Stimulated activated CD4-positive, alpha-beta T cell treated with anti-CD3 and anti-CD28 coated beads, Interleukin-4, amount 100 ng/mL, for 24 hours (primary cell): ENCODE measurements around the gene TSHZ2.

ENCODE experiments used
- DNase-seq: peaks from one replicate; pipeline ENCODE4 v3.0.0-alpha.2; 2020

The TSHZ2 gene

GRCh38 chr20:53091789-53092188 is 119.6 kb downstream of the TSHZ2 start:
- no peak for DNase-seq

GRCh38 chr20:53092772-53093300 is 120.7 kb downstream of the TSHZ2 start:
- DNase-seq, result no peak

DNA sequence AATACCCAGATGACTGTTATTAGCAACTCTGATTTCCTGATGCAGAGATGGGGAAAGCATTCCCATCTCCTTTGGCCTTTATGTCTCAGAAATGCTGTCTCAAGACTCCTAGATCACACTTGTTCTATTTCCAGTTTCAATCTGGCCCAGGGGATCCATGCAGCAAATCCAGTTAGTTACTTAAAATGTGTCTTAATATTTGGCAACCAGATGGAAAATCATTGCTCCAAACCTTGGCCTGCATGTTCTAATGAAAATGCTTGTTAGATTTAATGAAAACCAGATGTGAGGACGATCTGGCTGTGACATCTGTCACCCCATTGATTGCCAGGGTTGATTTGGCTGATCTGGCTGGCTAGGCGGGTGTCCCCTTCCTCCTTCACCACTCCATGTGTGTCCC is 125.2 kb downstream of the TSHZ2 start:
- DNase-seq, result no peak

DNA sequence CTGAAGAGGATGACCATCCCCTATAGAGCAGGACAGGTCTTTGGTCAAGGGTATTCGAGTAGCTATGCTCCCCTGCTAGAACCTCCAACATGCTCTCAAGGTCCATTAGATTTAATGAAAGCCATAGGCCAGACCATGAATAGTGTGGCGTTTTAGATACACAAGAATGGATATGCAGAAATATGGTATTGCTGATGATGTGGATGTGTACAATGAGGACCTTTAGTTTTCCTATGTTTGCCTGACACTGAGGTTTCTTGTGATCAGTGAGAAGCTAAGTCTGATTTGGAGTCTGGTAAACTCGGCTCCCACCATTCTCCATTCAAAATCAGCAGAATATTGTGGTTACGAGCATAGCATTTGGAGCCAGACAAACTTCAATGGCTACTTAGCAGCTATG is 125.6 kb downstream of the TSHZ2 start:
- DNase-seq, result no peak

GRCh38 chr20:53098621-53099020 is 126.5 kb downstream of the TSHZ2 start:
- DNase-seq, result no peak

DNA sequence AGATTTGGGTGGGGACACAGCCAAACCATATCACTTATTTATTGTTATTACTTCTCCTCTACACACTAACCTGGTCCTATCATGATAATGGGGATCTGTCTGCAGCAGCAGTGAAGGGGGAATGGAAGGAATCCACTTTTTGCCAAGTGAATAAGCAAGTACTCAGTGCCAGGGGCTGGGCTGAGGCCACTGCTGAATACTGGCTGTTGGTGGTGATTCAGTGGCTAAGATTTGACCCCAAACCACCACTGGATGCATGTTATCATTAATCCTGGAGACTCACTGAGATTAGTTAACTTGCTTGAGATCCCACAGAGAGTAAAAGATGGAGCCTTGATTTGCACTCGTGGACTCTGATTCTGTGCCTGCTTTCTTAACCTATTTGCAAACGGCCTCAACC is 127.7 kb downstream of the TSHZ2 start:
- DNase-seq, result no peak

- DNase-seq, result no peak
Observed at GRCh38 chr20:53100476-53100911, 128.3 kb downstream of the TSHZ2 start.

- DNase-seq, result no peak
Observed at GRCh38 chr20:53101992-53102760, 130.0 kb downstream of the TSHZ2 start.

DNA sequence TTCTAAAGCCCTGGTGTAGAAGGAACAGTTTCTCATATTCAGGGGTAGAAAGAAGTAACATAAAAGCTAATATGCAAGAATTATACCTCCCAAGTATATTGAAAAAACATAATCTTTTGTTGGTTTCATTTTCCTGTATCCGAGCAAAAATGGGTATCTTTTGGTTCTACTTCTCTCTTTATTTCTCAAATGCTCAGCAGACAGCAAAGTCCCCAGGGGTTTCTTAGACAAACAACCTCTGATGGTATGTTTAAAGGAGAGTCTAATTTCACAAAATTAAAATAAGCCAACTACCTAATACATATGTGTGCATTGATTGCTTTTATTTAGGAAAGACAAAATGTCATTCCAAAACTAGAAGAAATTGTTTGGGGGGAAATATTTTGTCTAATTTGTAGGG is 131.0 kb downstream of the TSHZ2 start:
- DNase-seq, result no peak

DNA sequence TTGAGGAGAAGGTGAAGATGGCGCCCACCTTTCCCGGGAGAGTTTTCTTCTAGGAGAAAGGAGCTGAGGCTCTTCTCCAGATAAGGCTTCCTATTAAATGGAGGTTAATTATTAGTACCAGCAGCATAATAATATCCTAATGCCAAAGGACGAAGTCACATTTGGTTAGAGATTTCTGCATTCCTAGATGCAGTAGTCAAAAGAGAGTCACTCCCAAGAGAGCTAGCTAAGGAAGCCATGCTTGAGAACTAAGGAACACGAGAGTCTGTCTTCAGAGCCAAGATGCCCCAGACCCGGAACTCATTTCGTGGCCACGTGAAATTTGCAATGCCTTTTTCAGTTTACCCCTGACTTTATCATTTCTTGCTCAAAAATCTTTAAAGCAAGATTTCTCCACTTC is 132.7 kb downstream of the TSHZ2 start:
- DNase-seq, result no peak

DNA sequence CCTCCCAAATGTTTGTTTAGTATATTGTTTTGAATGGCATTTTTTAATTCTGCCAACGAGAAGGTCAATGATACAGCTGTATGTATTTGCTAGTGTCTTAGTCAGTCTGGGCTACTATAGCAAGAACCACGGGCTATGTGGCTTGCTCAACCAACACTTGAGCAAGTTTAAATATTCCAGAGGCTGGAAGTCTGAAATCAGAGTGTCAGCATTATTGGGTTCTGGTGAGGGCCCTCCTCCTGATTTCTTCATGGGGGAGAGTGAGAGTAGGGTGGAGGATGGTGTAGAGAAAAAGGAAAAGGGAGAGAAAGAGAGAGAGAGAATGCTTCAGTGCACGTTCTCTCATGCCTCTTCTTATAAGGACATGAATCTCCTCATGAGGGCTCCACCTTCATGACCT is 144.6 kb downstream of the TSHZ2 start:
- DNase-seq, result no peak

- DNase-seq, result no peak
Observed at GRCh38 chr20:53122853-53123252, 150.7 kb downstream of the TSHZ2 start.

GRCh38 chr20:53124075-53124551 is 152.0 kb downstream of the TSHZ2 start:
- no peak for DNase-seq

DNA sequence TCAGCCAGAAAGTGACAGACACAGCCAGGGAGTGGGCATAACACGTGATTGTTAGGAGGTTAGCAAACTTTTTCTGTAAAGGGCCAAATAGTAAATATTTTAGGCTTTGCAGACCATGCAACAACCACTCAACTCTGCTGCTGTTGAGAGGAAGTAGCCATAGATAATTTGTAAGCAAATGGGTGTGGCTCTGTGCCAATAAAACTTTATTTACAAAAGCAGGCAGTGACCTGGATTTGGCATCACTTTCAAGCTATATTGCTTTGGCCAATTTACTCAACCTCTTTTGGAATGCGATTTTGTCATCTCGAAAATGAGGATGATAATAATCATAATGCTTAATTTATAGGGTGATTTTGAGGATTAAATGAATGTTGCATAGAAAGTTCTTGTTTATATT is 152.6 kb downstream of the TSHZ2 start:
- DNase-seq, result no peak

DNA sequence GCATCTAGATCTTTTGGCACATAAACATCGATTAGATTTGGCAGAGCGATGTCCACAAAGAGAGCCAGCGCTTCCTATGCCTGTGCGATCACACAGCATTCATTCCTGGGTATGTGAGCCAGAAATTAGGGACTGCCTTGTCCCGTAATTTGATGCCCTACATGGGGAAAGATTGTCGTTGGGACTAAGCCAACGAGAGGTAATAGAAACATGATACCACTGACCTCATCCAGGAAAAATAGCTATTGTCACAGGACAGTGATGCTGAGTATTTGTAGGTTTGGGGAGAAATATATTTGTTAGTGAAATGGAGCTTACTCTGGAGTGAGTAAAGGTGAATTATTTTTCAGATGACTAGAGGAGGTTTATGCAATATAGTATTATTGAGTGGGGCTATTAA is 154.0 kb downstream of the TSHZ2 start:
- DNase-seq, result no peak

DNA sequence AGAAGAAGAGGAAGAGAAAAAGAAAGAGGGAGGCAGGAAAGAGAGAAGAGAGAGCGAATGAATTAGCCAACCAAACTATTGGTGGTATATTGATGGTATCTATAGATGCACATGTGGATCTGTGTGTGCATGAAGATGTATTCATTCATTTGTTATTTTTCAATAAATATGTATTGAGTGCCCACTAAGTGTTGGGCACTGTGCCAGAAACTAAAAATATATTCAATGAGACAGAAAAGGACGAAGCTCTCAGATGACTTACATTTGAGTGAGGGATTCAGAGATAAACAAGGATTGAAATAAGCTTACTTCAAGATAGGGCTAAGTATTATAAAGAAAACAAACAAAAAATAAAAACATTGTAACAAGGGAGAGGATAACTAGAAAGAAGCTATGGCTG is 154.9 kb downstream of the TSHZ2 start:
- no peak for DNase-seq

- DNase-seq, result no peak
Observed at GRCh38 chr20:53128004-53128403, 155.8 kb downstream of the TSHZ2 start.

- DNase-seq, result no peak
Observed at GRCh38 chr20:53129563-53129962, 157.4 kb downstream of the TSHZ2 start.

DNA sequence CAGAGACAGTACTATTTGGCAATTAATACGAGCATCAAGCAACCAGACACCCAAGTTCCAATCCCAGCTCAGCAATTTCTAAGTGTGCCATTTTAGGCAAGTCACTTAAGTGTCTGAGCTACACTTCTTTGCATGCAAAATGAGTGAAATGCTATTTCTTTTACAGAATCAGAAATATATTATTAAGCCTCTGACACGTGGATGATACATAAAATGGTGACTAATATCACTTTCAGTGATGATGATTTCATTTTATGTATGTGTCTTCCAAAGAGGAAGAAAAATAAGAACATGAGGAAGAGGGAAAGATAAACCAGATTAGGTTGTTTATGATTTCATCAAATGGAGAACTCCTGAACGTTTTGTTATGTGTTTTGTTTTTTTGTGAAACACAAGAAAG is 158.6 kb downstream of the TSHZ2 start:
- no peak for DNase-seq

GRCh38 chr20:53133125-53133524 is 161.0 kb downstream of the TSHZ2 start:
- DNase-seq, result no peak

- no peak for DNase-seq
Observed at GRCh38 chr20:53133628-53134027, 161.5 kb downstream of the TSHZ2 start.

DNA sequence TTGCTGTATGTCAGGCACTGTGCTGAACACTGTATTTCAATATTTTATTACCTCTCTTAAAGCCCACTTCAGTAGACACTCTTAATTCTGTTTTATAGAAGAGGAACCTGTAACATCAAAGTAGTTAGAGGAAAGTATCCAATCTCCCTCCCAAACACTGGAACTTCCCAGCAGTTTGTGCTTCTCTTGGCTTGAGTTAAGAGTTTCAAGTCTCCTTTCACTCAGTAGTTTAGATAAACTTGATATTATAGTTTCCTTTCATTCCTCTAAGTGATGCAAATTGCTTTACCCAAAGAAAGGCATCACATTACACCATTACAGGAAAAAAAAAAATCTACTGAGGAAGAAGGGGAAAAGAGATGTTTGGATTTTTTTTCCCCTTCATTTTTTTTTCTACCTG is 164.3 kb downstream of the TSHZ2 start:
- no peak for DNase-seq

- DNase-seq, result peak; percentile 37
Observed at GRCh38 chr20:53138454-53139262, 166.5 kb downstream of the TSHZ2 start.
